GM18520 (cell line): ENCODE results near the gene ABCB11.

Experiments used
- ATAC-seq: cut with Tn5 transposase; IDR thresholded peaks from one replicate; pipeline ENCODE4 v1.9.1; 2021; ENCODE audit not compliant: unreplicated experiment

Gene ABCB11

DNA sequence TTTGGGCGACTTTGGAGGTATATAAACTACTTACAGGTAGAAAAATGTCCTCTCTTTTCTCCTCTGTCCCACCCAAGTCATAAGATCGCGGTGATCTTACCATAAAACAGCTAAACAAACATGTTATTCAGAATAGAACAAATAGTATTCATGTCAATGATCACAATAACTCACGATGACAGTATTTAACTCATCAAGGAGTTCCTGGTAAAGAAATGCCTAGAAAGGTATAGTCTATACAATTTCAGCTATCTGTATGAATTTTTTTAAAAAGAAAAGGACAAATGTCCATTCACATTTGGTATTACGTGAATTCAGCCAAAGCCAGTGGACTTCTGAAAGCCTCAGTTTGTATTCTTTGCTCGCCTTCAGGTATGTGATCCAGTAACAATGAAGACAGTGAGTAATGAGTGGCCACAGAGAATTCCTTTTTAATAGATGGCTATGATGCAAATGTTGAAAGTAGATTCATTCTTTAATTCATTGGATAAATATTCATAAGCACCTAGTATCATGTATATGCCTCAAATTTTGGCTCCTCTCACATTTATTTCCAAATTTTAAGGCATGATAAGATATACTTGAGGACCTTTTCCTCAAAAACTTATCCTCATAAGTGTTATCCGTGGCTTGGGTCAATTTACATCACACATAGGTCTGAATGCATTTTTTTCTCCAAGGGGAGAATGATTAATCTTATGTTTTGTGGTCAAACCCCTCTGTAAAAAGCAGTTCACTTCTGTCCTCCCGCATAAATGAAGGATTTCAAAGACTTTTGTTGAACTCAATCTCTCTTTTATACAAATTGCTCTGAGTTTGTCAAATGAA, 20.3 kb downstream of the ABCB11 start:
- ATAC-seq = no peak

DNA sequence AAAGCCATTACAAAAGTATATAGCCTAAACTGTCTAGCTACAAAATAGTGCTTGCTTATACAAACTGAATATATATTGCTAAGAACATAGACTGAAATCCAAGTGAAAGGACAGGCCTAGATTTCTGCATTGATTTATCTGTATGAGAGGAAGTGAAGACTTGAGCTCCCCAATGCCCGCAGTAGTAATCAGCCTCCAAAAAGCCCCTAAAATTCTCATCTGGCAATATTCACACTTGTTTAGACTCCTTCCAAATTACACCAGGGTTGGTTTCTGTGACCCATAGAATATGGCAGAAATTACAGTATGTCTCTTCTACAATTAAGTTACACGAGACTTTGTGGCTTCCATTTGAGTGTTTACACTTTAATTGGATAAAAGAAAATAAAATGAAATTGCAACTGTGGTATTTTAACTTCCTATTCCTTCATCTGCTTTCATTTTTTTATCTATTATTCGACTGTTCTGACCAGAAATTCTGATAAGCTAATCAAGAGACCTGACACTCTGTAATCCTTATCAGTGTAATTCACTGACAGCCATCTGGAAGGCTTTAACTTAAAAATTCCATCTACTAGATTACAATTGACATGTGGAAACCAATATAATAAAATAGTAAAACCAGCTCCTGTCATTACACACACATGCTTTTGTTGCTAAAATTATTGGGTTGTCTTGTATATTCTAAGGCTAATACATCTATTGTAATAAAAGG, 21.1 kb downstream of the ABCB11 start:
- ATAC-seq = no peak

DNA sequence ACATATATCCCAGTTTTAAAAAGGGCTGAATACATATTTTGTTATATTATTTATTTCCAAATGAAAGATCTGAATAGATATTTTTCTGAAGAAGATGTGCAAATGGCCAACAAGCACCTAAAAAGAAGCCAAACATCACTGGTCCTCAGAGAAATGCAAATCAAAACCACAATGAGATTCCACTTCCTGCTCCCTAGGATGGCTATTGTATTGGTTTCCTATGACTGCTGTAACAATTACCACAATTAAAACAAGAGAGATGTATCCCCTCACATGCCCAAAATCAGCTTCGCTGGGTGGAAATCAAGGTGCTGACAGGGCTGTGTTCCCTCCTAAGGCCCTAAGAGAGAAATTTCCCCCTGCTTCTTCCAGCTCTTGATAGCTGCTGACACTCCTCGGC, 23.2 kb downstream of the ABCB11 start:
- ATAC-seq = no peak

DNA sequence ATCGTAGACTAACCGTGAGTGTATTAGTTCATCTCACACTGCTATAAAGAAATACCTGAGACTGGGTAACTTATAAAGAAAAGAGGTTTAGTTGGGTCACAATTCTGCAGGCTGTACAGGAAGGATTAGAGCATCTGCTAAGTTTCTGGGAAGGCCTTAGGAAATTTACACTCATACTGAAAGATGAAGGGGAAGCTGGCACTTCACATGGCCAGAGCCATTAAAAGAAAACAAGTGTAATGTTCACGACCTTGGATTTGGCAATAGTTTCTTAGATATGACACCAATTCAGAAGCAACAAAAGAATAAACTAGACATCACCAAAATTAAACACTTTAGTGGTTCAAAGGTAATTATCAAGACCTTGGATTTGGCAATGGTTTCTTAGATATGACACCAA, 23.8 kb downstream of the ABCB11 start:
- ATAC-seq = no peak

DNA sequence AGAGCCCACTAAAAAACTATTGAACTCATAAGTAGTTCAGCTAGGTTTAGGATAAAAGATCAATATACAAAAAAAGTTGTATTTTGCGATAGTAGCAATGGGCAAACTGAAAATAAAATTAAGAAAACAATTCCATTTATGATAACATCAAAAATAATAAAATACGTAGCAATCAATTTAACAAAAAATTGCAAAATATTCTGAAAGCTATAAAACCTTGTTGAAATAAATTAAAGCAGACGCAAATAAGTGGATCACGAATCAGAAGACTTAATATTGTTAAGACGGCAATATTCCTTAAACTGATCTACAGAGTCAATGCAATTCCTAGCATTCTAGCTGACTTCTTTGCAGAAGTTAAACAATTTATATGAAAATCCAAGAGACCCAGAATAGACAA, 24.5 kb downstream of the ABCB11 start:
- no peak for ATAC-seq

DNA sequence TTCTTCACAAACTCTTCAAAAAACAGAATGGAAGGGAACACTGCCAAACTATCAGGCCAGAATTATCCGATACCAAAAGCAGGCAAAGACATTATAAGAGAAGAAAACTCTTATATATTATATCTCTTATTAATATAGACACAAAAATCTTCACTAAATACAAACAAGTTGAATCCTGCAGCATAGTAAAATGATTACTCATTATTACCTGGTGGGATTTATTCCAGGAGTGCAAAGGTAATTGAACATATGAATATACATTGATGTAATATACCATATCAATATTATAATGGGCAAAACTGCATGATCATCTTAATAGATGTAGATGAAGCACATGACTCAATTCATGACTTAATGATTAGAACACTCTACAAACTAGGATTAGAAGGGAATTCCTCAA, 25.1 kb downstream of the ABCB11 start:
- ATAC-seq = no peak

DNA sequence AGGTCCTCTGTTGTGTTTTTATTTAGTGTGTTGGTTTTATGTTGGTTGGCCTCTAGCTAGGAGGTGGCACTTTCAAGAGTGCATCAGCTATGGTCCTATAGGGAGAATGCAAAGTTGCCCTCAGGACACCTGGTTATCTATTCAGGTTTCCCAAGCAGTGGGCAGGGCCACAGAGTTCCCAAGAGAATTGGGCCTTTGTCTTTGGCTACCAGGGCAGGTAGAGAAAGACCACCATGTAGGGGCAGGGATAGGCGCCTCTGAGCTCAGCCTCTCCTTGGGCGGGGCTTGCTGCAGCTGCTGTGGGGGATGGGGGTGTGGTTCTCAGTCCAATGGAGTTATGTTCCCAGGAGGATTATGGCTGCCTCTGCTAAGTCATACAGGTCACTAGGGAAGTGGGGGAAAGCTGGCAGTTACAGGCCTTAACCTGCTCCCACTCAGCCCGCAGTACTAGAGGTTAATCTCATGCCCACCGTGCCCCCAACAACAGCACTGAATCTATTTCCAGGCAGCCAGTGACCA, 26.0 kb downstream of the ABCB11 start:
- ATAC-seq = no peak

DNA sequence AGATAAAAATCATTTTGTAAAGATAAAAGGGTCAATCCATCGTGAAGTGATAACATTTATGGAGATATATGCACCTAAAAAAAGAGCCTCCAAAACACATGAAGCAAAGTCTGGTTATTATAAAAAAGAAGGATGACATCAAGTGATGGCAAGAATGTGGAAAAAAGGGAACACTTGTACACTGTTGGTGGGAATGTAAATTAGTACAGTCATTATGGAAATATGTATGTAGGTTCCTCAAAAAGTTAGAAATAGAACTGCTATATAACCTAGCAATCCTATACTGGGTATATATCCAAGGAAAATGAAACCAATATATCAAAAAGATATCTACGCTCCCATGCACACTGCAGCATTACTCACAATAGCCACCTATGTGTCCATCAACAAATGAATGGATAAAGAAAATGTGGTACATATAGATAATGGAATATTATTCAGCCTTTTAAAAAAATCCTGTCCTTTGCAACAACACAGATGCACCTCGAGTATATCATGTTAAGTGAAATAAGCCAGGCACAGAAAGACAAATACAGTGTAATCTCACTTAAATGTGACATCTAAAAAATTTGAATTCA, 28.9 kb downstream of the ABCB11 start:
- ATAC-seq = no peak

DNA sequence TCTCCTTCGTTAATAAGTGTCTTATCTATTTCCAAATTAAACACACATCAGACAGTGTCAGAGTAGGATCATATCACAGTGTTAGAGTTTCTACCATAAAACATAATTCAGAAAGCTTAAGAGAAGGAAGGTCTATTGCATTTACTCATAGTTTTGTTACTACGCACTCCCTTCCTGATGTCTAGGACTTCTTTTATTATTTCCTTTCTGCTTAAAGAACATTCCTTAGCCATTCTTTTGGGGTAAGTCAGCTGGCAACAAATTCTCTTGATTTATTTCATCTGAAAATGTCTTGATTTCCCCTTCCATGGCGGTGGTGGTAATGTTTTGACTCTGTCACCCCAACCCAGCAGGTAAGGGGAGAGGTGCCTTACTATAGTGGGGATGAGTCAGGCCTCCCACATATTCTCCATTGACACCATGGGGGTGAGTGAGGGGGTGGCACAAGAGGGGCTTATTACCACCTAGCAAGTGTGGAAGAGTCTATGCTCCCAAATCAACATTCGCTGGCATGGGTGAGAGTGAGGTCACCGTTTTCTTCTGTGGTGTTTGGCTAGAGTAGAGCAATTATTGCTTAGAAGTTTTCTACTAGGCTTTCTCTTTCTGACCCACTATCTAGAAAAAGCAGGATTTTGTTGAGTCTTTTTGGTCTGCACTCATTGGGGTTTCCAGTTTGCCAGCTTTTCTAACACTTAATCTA, 29.9 kb downstream of the ABCB11 start:
- ATAC-seq = no peak

DNA sequence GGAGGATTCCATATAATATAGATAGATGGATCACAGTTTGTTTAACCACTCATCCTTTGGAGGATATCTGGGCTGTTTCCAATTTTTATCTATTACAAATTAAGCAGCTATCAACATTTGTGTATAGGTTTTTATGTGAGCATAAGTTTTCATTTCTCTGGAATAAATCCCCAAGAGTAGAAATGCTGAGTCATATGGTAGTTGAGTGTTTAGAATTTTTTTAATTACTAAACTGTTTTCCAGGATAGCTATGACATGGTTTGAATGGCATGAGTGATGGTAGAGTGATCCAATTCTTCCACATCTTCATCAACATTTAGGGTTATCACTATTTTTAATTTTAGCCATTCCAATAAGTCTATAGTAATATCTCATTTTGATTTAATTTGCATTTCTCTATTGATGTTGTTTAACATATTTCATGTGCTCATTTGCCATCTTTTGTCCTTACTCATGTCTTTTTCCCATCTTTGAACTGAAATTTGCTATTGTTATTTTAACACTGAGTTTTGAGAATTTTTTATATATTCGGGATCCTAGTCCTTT, 31.4 kb downstream of the ABCB11 start:
- ATAC-seq = no peak

DNA sequence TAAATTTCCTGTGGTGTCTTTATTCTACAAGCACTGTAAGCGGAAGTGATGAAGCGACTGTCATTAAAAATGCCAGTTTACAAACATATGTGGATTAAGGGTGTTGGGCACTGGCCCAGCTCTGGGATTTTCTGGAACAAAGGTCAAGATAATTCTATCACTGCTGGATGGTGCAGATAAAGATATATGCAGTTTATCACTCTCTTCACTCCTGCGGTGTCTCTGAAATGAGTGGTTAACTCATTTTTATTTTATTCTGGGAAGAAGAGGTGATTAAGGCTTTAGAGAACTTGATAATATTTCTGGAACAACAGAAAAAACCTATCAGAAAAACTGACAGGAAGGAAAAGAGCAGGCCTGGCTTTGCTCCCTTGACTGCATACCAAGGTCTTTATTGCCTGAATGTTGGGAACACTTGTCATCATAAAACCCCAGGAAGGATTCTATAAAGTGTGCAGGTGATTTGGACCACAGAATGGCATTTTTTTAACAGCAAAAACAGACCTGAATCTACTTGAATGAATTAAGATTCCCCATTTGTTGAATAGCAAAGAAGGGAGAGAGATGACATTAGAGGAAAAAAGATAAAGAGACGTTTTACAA, 32.4 kb downstream of the ABCB11 start:
- ATAC-seq = no peak

DNA sequence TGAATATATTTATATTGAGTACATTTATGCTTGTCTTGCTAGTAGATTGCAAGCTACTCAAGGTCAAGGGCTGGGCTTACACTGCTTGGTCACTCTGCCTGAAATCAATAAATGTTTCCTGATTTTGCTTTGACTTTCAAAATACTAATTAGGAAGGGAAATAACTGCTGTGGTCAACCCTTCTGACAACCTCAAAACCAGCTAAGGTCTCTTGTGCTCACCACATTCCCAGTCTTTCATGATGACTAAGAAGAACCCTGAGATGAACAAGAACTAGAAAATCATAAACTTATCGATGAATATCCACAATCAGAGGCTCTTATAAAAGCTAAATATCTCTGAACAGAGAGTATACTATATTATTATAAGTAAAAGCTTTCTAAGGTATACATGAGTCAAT, 33.3 kb downstream of the ABCB11 start:
- ATAC-seq = no peak

DNA sequence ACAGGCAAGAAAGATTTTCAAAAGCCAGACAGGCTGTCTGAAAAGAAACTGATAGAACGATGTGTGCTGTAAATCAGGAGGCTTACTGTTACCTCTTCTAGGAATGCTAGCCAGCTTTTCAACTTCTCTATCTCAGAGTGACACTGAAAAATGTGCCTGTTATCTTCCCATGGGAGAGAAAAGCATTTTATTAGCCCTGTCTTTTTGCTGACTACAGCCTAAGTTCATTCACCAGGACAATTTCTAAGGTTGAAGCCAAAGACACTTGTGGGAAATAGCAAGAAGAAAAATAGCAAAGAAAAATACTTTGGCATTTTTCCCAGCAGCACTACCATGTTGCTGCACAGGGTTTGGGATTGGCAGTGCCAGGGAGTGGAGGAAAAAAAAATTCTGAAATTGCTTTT, 34.0 kb downstream of the ABCB11 start:
- ATAC-seq = no peak

DNA sequence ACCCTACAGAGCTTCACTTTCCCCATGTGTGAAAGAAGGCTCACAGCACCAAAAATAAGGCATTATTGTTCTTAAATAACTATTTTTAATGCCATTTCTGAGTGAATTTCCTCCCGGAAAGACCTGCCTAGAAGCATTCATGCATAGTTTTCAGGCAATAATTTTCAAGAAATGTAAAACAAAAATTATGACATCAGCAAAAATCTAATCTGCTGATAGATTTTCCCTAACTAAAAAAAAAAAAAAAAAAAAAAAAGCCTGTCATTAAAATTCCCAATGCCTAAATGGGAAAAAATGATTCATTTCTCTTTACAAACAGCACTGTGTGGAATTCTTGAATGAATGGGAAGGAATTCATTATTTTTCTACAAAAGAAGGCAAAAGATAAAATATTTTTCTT, 35.4 kb downstream of the ABCB11 start:
- ATAC-seq = no peak

DNA sequence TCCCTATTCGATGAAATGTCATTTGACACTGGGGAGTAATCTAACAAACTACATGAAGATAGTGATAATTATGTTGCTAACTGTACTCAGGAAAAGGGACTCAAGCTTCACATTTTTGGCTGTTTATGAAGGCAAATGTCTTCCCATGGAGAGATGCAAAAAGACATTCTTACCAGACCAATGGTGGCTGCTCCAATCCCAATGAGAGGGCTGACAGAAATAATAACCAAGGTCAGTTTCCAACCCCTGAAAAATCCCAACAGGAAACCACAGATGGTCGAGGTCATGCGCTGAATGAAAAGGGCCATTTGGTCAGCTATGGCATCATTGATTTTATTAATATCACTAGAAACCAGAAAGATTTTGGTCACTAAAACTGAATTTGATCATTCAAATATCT, 37.6 kb downstream of the ABCB11 start:
- ATAC-seq = no peak

DNA sequence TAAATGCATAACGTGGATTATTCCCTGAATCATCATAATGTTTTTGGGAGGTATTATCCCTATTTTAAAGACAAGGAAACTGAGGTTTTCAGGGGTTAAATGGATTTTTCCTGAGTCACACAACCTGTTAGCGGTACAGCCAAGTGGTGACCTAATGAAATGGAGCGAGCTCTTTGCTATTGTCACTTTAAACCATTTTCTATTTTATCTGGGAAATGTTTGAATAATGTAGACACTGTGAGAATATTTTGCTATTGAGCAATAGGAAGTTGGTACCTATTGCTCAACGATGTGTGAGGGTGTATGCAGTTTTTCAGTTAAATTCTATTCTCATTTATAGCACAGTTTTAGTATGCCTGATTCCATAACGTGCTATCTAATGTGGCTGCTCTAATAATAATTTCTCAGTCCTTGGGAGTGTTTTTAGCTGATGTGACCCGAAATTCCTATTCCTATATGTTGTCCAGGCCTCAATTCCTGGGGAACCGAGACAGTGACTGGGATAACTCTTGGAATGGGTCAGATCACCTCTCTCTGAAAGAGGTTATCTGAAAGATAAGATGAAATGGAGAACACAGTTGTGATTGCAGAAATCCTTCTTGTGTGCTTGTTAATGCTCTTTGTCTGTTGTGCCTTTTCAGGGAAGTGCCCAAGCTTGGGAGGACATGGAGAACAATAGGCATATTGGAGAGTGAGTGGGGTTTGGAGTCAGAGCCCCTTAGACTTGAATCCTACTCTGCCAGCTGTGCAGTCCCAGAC, 38.4 kb downstream of the ABCB11 start:
- ATAC-seq = no peak

DNA sequence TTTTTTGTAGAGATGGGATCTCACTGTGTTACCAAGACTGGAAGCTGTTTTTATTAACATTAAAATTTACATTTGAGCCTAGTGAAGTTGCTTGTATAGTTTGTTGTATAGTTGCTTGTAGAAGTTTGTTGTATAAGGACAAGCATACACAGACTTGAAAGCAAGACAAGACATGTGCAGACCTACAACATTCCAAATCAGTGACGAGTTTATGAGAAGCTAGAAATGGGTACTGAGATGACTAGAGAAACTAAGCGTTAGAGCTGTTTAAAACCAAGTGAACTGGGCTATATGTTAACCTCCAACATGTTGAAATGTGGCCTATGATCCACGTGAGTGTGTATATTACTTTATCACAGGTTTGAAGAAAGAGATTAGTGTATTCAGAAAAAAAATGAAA, 39.1 kb downstream of the ABCB11 start:
- no peak for ATAC-seq

DNA sequence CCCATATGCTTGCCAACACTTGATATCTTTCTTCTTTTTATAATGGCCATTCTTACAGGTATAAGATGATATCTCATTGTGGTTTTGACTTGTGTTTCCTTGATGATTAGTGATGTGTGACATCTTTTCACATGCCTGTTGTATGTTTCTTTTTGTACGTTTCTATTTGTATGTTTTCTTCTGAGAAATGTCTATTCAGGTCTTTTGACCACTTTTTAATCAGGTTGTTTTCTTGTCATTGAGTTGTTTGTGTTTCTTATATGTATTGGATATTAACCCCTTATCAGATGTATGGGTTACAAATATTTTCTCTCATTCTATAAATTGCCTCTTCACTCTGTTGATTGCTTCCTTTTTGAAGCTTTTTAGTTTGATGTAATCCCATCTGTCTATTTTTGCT, 42.4 kb downstream of the ABCB11 start:
- no peak for ATAC-seq

DNA sequence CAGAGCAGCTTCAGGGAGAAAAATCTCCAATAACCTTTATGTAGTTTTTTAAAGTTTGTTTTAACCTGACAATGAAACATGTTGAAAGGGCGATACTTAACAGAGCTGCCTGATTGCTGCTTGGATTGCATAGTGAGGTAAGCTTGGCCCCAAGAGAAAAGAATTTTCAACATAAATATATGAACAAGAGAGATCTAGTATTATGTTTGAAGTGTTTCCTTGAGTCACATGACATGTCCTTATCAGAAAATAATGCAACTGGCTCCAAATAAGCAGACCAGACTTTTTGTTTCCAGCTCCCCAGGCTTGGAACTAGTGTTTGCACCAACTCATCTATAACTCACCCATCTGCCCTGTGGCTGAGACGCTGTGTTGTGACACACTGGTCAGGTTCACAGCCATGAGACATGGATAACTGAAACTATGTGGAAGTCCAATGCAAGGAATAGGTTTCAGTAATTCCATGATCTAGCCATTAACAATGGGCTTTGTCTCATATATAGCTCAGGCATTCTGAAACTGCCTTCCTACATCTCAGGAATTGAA, 44.7 kb downstream of the ABCB11 start:
- no peak for ATAC-seq

DNA sequence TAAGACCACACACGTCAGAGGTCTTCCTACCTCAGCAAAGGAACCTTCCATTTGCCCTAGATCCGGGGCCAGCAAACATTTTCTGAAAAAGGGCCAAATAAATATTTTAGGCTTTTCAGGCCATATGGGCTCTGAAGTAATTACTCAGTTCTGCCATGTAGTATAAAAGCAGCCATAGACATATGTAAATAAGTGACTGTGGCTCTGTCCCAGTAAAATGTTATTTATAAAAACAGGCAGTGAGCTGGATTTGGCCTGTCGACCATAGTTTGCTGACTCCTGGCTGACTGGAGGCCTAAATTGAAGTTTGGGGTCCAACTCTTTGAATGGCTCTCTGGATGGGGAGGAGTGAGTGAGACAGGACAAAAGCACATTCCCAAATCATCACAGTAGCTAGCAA, 49.5 kb downstream of the ABCB11 start:
- ATAC-seq = no peak
